GM04504 (cell line): ENCODE measurements around the gene ASB8.
"Not testable (repeated sequence)": the region's sequence is repeated elsewhere in the genome, so short reads cannot be mapped to it uniquely, and the experiment has no call there.

ENCODE experiments used
- DNase-seq: peaks from one replicate; pipeline ENCODE4 v3.0.0-alpha.2; 2012; ENCODE audit warnings: low read depth

Gene ASB8

DNA sequence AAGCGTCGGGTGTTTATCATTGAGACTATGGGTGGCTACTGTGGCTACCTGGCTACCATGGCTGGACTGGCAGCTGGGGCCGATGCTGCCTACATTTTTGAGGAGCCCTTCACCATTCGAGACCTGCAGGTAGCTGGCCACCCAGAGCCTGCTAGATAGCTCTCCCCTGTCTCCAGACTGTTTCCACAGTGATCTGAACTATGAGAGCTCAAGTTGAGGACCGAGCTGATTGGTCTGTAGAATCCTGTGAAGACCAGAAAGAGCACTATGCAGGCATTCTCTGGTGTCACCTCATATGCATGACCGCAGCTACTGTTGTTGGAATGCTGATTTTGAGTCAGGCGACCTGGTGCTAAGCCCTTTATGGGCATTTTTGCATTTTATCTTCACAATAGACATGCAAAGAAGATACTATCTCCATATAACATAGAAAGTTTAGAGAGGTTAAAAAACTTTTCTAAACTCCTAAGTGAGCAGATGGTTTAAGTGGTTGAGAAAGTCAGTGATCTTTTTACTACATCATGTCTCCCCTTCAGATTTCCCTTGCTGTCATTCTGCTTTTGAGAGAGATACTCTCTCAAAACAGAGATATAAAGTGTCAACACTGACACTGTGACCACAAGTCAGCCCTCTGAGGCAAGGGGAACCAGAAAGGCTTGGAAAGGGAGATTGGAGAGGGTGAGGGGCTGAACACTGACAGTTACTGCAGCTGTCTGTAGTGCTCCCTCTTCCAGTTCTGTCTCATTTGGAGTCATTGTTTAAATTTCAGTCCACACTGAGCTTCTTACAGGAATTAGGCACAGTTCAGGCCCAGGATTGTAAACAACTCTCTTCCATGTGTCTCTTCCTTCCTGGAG lies 14.3 kb downstream of the ASB8 start:
- DNase-seq, result no peak

DNA sequence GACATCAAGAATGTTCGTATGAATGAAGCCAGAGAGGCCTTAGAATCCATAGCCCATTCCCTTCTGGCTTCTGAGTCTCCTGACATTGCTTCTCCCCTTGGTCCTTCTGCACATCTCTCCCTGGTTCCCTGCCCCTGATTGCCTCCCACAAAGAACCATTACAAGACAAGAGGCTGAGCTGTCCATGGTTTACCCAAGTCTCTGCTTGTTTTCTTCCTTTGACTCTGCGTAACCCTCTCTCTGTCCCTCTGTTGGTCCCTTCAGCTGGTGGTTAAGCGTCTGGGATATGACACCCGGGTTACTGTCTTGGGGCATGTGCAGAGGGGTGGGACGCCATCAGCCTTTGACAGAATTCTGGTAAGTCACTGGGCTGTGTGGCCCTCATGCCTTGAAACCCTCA lies 22.3 kb downstream of the ASB8 start:
- DNase-seq, result no peak

DNA sequence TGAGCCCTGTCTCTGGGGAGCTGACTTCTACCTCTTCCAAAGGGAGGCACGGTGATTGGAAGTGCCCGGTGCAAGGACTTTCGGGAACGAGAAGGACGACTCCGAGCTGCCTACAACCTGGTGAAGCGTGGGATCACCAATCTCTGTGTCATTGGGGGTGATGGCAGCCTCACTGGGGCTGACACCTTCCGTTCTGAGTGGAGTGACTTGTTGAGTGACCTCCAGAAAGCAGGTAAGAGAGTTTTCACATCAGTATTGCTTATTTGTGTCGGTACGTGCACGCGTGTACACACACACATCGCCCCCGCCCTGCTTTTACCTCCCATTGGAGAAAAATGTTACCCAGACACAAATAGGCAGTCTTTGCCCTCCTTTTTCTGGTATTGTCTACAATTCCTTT lies 24.5 kb downstream of the ASB8 start:
- DNase-seq, result no peak

DNA sequence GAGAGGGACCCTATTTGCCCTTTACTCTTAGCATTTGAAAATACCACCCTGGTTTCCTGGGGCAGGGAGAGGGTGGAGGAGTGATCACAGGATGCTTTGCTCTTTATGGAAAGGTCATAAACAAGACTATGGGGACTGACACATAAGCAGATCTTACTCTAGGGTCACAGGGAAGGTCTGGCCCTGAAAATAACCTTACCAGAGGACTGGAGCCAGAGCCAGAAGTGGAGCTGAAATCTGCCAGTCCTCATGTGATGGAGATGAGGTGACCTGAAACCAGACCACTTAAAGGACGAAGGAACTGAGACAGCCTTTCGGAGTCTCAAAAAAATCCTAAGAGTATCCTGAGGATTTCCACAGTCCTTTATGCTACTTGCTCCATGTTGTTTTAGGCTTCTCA lies 25.8 kb downstream of the ASB8 start:
- DNase-seq, result no peak

DNA sequence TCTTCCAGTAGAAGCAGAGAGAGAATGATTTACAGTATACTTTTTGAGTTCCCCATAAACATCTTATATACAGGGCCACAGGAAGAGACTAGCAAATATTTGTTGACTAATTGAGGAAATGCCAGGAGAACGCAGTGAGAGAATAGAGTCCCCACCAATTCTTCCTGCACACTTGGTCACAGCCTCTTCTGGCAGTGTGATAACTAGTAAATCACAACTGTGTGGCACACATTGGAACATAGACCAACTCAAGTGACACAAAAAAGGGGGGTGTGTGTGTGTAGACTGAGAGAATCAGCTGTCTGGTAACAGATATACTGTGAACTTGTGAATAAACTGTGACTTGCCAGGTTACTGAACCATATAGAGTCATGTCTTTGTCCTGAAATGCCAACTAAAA lies 27.9 kb downstream of the ASB8 start:
- DNase-seq, result no peak

DNA sequence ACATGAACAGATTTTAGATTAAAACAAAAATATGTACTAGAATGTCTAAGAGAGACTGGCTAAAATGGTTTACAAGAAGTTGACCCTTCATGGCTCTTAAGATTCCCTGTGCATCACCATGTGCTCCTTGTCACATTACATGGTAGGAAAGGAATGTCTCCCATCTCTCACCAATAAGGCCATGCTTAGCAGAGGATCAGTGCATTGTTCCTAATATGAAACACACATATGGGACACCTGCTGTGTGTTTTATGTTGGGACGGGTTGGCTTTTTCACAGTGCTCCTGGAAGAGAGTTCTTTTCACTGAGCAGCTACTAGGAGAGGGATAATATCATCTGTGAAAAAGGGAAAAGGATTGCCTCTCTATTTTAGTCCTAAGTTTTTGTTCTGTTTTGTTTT lies 28.5 kb downstream of the ASB8 start:
- no peak for DNase-seq

DNA sequence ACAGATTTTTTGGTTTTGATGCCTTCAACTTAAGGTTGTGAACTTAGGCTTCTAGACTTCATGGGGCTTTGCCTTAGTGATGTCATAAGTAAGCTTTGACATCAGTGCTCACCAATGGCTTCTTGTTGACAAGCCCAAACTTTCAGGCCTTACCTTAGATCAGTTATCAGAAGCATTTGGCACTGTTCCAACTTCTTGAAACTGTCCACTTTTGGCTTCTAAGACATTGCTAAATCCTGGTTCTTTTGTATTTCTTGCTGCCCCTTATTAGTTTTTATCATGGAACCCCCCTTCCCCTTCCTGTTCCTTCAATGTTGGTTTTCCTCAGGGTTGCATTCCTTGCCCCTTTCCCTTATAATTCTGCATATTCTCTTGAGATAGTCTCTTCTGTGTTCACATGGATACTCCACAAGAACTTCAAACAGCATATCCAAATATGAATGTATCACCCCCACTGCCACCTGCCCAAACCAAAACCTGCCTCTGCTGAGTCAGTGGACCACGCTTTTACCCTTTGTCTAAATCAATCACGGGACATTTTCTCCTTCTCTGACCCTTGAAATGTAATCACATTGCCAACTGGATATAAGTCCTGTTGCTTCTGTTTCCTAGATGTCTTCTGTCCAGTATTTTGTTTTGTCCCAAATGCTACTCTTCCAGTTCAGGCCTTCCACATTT lies 30.2 kb downstream of the ASB8 start:
- DNase-seq, result no peak

DNA sequence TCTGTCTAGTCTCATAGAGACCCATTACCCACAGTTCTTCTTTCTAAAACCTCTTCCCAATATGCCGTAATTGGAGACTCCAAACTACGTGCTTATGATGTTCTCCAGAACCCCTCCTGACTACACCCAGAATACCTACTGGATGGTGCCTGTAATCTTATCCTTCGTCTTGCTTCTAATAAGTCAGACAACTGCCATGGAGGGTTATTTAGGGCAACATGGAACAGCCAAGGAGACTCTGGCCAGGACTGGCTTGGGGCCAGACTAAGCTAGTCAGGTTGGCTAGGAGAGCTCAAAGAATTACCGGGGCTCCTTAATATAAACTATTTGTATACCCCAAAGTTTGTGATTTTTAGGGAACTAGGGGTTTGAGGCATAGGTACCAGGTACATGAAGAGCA lies 31.3 kb downstream of the ASB8 start:
- DNase-seq, result no peak

DNA sequence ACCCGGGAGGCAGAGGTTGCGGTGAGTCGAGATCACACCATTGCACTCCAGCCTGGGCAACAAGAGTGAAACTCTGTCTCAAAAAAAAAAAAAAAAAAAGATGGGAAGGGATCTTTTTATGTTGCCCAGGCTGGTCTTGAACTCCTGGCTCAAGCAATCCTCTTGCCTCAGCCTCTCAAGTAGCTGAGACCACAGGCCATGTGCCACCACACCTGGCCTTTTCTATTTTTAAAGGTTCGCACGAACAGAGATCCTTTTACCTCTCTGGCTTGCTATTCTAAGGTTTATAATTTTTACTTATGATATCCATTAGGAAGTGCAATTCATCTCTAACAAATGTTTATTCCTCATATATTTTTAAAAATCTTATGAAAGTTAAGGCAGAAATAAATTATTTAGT lies 31.8 kb downstream of the ASB8 start:
- not testable (repeated sequence) for DNase-seq

DNA sequence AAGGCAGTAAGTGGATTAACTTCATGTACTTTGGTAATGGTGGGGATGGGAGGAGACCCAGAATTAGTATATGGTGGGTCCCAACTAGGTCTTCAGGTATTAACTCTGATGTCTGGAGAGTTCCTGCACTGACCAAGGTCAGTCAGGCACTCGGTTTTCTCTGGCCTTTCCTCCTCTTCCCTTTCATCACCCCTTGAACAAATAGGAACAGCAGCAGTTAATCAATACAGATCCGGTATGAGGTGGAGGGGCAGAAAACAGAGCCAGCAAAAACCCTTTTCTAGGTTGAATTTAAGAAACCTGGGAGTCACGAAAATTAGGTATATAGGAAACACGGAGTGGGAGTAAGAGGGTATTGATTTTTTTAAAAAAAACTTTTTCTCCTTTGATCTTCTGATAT lies 34.1 kb downstream of the ASB8 start:
- DNase-seq, result no peak

DNA sequence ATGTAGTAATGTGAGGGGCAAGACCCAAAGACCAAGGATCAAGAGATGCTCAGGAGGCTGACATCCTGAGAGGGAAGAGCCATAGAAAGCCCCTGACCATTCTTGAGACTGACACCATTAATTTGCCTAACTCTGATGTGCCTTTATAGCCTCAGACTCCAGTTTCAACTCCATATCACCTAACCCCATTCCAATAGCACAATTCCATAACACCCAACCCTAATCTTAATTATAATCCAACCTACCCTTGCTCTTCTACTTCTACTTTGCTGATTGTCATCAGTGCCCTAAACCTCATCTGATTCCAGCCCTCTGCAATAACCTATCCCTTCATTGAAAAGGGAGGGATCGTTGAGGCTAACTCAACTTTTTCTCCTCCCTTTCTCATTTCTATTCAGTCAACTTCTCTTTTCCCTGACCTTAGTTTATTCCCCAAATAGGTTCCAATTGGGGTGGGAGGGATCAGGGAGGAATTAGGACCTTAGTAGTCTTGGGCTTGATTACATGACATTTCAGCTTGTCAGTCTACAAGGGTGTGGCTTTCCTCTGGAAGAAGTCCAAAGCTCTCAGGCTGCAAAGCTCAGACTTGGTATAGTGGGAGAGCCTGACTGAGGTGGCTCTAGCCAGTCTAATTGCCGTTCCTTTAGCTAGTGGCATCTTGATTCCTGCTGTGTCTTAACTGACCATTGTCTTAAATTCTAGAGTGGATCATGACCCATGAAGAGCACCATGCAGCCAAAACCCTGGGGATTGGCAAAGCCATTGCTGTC lies 35.1 kb downstream of the ASB8 start:
- DNase-seq, result no peak

DNA sequence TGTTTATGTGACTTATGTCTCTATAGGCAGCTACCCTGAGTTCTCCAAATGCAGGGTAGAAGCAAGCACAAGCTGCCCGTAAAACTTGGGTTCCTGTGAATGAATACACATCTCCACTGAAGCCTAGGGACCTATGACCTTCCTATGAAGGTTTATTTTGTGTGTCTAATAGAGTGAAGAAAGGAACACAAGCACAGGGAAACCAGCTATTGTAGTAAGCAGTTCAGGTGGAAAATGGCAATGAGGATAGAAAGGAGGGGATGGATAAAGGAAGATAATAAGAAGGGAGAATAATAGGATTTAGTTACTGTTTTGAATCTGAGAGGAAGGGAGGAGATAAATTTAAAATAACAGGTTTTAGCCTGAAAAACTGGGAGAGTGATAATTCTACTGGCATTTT lies 35.8 kb downstream of the ASB8 start:
- DNase-seq, result no peak

DNA sequence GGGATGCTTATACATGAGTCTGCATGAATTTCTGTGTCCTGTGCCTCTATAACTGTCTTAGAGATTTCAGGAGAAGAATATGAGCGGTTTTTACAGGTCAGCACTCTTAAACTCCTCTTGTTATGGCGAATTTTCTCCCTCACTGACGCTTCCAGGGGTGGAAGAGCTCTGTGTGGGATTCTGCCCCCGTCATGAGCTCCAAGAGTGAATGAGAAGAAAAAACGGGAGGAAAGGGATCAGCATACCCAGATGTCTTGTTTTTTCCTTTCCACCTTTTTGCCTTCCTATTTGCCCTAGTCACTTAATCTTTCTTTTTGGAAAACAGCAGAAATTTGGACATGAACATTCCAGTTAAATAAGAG lies 37.5 kb downstream of the ASB8 start:
- DNase-seq, result no peak

DNA sequence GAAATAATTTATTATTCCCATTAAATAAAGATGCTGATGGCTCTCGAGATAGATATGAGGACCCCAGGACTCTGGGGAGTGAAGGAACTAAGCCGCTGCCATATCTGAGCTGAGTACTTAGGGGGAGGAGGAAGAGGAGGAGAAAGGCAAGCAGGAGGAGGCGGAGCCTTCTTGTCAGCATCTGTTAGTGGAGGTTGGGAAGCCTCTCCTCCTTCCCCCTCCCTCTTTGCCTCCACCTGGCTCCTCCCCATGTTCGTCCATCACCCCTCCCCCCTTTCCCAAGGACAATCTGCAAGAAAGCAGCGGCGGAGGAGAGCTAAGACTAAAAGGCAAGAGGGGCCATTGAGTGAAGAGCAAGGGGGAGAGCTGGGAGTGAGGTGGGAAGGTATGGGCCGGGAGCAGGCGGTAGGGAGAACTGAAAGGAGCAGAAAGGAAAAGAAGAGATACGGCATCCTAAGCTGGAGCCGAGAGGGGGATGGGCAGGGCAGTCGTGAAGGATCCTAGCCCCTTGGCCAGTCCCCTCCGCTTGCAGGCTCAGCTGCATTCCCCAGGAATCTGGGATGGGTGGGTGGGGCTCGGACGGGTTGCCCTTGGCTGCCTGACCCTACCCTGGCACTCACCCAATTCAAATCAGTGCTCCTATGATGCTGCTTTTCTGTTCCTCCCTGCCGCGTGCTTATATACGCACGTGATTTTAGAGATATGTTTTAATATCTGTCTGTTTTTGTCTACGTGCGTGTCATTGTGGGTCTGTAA lies 38.1 kb downstream of the ASB8 start, which contains the start of gene PFKM:
TSS of gene PFKM (plus strand) at position 287 of the 756 bp plus-strand sequence. CDS start 3,411 bp downstream, outside the sequence.
- peak; percentile 58 for DNase-seq

DNA sequence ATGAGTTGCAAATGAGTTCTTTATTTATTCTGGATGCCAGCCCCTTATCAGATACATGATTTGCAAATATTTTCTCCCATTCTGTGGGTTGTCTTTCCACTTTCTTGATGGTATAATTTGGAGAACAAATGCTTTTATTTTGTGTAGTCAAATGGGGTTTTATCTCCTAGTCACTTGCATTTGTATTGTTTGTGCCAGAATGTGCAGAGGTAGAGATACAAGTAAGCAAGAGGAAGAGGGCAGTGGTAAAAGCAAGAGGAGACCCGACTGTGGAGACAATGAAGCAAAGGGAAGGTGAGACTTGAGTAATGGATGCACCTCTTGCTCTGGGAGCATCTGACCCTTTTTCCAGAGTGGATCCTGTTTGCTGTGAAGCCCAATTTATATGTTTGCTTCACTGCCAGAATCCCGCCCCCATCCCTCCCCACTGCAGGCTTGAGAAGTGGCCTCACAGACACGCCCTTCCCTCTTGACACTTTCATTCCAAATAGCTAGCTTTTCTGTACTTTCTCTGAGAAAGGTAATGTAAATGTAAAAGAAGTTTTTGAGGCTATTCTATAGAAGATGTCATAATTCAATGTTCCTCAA lies 38.9 kb downstream of the ASB8 start:
- no peak for DNase-seq

DNA sequence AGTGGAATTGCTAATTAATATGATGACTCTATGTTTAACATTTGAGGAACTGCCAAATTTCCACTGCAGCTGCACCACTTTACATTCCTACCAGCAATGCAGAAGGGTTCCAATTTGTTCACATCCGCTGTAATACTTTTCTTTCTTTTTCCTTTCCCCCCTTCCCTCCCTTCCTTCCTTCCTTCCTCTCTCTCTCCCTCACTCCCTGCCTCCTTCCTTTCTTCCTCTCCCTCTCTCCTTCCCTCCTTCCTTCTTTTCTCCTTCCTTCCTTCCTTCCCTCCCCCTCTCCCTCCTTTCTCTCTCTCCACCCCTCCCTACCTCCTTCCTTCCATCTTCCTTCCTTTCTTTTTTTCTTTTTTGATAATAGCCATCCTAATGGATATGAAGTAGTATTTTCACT lies 41.4 kb downstream of the ASB8 start:
- no peak for DNase-seq

DNA sequence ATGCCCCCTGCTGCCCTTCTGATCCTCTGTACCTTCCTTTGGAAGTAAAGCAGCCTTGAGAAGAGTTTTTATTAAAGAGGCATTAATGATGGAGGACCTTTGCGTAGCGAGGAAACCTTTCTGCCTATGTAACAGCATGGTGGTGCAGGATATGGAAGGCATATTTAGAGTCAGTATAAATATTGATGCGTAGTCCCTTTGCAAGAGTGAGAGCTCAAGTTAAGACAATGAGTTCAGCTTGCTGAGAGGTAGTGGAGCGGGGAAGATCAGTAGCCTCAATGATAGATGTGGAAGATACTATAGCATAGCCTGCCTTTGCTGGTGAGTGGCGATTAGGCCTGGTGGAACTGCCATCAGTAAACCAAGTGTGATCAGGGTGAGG lies 46.0 kb downstream of the ASB8 start:
- DNase-seq, result not testable (repeated sequence)

DNA sequence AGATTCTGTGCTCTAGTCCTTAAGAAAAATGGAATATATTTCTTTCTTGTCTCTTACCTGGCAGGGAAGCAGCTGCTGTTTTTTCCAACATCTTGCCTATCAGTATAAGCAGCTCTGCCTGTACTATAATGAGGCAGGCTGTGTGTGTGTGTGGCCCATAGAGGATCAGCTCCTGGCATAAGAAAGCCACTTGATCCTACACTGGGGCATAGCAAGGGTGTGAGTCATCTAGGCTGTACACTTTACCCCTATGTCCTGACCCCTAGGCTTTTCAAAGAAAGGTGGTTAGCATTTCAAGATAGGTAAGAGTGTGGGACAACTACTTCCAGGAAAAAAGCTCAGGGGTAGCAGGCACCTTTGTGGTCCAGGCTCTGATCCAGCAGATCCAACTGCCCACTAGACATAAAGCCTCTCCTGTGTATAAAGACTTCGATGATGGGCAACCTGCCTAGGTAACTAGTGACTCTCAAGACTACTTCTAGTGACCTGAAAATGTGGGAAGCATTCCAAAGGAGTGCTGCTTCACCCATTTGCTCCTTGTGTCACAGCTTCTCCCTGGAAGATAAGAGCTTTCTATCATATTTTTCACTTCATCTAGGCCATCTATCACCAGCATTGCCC lies 46.5 kb downstream of the ASB8 start:
- DNase-seq, result no peak

DNA sequence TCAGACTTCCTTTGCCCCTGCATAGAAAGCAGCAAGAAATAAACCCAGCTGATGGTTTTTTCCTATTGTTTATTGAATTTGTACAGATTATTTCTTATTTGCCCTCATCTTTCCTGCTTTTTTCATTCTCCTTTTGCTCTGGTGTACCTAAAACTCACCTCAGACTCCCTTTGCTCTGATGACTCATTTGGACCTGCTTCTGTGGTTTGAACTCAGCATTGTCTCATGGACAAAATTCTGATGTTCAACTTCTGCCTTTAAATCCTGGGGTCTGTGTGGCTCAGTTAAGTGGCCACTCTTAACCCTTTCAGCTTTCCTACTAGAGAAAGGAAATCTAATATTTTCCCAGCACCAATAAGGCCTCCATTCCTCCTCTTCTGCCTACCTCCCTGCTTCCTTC lies 47.9 kb downstream of the ASB8 start:
- DNase-seq, result no peak

DNA sequence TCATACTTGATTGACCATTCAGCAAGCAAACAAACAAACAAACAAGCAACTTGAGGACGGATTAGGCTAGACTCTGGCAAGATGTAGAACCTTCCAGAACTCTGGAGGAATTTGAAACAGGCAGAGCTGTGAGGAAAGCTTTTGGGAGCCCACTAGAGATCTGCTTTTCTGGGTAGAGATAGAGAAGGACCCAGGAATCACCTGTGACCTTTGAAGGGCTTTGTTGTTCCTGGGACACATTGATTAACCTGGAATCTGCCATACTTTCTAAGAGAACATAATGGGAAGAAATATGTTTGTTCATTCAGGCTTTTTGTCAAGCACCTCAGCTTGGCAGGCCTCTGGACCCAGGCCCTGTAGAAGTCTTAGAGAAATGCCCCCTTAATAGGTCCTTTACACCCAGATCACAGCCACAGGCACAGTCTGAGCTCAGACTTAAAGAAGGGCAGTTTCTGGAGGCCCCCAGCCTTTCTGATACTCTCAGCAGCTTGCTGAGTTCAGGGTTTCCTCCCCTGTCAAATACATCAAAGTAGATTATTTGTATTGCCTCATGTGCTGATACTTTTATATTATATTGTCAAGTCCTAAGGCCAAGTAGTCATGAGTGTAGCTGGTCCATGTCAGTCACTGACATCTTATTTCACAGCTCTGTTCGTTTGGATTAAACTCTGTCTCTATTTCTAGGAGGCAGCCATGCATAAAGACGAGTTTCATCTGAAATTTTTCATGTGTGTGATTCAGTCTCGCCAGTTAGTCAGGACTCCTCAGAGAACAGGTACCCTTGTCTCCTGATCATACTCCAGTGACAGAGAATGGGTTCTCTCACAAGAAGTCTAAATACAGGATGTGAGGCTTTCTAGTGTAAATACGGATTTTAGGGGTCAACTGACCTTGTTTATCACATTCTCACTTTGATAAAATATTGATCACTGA lies 50.4 kb downstream of the ASB8 start:
- DNase-seq, result no peak
